Stimulated activated CD4-positive, alpha-beta T cell treated with anti-CD3 and anti-CD28 coated beads, Interleukin-12 subunit alpha, Interleukin-12 subunit beta, amount 100 ng/mL, for 4 hours (primary cell): ENCODE measurements around the gene UBE4B.
A peak's percentile ranks its signal among the peaks of the same experiment; 100 is the strongest.

Source experiments
- DNase-seq: peaks from one replicate; pipeline ENCODE4 v3.0.0-alpha.2; 2020

Gene UBE4B

GRCh38 chr1:10121688-10122087, 88.9 kb downstream of the UBE4B start:
- no peak for DNase-seq

GRCh38 chr1:10122926-10123325, 90.2 kb downstream of the UBE4B start:
- no peak for DNase-seq

- DNase-seq: no peak
Observed at GRCh38 chr1:10128101-10128765, 95.5 kb downstream of the UBE4B start.

- no peak for DNase-seq
Observed at GRCh38 chr1:10132316-10132715, 99.6 kb downstream of the UBE4B start.

- DNase-seq: no peak
Observed at GRCh38 chr1:10132852-10133251, 100.1 kb downstream of the UBE4B start.

GRCh38 chr1:10140981-10141380, 108.2 kb downstream of the UBE4B start:
- no peak for DNase-seq

GRCh38 chr1:10143961-10144485, 111.3 kb downstream of the UBE4B start:
- no peak for DNase-seq

- DNase-seq: no peak
Observed at GRCh38 chr1:10146391-10146790, 113.6 kb downstream of the UBE4B start.

GRCh38 chr1:10149231-10149630, 116.5 kb downstream of the UBE4B start:
- no peak for DNase-seq

GRCh38 chr1:10152709-10153284, 120.0 kb downstream of the UBE4B start:
- DNase-seq: peak; percentile 16

GRCh38 chr1:10155087-10155712, 122.4 kb downstream of the UBE4B start:
- no peak for DNase-seq

GRCh38 chr1:10160173-10160572, 127.4 kb downstream of the UBE4B start:
- DNase-seq: no peak

GRCh38 chr1:10160907-10161490, 128.2 kb downstream of the UBE4B start:
- DNase-seq: no peak

- DNase-seq: no peak
Observed at GRCh38 chr1:10161541-10162290, 129.0 kb downstream of the UBE4B start.

GRCh38 chr1:10168912-10169514, 136.3 kb downstream of the UBE4B start:
- no peak for DNase-seq

- DNase-seq: no peak
Observed at GRCh38 chr1:10170239-10170574, 137.4 kb downstream of the UBE4B start.

- no peak for DNase-seq
Observed at GRCh38 chr1:10171105-10171767, 138.5 kb downstream of the UBE4B start.

- DNase-seq: no peak
Observed at GRCh38 chr1:10171995-10172669, 139.4 kb downstream of the UBE4B start.

- DNase-seq: no peak
Observed at GRCh38 chr1:10173582-10173981, 140.8 kb downstream of the UBE4B start.

GRCh38 chr1:10177876-10178275, 145.1 kb downstream of the UBE4B start:
- no peak for DNase-seq

- no peak for DNase-seq
Observed at GRCh38 chr1:10178597-10179405, 146.0 kb downstream of the UBE4B start.
